ENCODE results near the gene ZNF451.
"Not testable (repeated sequence)": the region's sequence is repeated elsewhere in the genome, so short reads cannot be mapped to it uniquely, and the experiment has no call there.

ZNF451 gene

DNA sequence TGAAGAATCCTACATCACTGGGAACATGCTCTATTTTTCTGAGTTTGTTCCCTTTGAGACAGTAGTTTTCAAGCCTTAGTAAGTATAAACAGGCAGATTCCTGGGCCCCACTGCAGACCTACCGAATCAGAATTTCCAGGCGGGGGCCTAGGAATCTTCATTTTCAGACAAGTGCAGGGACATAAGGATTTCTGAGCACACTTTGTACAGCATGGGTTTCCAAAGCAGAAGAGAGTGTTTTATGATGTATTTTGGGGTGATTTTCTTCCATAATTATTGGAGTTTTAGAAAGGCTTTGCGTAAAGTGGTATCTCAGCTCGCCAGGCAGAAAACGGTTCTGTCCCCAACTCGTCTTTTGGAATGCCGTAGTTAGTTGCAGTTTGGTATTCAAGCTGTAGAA lies 1.4 kb downstream of the ZNF451 start:
- not testable (repeated sequence) for DNase-seq

DNA sequence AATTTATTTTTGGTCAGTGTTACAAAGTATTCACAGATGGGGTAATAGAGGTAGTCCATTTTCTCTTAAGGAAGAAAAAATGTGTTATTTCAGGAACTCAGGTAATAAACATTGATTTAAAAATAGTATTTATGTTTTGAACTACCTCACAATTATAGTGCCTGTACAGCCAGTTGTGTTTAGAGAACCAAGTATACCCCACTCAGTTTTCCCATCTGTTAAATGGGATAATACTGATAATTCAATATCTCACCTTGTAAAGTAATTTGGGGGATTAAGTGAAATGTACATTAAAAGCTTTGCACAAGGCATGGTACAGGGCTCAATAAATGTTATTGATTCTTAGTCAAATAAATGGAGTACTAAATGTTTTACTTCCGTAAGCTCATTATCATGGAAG lies 4.7 kb downstream of the ZNF451 start:
- no peak for DNase-seq

DNA sequence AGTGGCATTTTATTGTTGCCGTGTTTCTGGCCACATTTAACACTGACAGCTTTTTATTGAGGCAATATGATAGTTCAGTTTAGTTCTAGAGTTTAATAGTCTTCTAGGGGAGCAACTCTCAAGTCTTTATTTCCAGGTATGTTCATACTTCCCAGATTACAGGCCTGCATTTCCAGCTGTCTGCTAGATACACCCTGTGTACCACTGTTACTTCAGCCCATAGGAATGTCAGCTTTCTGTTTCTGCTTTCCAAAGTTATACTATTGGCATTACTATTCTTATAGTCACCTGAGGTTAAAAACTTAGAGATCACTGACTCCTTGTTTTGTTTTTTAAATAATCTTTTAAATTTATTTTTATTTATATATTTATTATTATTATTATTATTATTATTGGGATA lies 7.6 kb downstream of the ZNF451 start:
- DNase-seq, result no peak

DNA sequence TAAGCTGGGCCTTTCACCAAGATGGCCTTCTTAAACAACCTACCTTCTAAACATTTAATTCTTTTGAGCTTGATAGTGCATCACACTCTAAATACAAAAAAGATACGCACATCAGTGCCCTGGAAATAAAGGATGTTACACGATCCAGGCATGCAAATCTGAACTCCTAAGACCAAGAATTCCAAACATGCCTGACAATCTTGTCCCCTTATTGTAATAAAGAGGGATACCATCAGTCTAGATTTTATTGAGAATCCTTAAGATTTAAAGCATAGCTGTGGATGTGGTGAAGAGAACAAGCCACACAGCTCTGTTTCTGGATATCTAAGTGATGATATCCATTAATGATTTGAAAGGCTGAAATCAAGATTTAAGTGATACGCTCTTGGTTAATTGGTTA lies 13.0 kb downstream of the ZNF451 start:
- no peak for DNase-seq

DNA sequence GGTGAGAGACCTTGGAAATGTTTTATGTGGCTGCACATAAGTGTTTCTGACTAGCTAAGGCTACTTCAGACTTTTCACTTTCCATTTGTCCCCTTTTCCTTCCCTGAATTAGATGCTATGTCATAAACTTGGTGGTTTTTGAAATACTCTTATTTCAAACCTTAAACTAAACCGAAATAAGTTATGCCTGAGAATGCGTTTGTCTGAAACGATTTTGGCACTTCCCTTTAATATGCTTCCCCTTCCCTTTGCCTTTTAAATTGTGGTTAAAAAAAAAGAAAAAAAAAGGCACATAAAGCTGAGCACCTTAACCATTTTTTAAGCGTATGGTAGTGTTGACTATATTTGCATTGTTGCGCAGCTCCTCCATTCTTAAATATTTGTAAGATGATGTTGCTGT lies 14.3 kb downstream of the ZNF451 start:
- DNase-seq, result no peak

DNA sequence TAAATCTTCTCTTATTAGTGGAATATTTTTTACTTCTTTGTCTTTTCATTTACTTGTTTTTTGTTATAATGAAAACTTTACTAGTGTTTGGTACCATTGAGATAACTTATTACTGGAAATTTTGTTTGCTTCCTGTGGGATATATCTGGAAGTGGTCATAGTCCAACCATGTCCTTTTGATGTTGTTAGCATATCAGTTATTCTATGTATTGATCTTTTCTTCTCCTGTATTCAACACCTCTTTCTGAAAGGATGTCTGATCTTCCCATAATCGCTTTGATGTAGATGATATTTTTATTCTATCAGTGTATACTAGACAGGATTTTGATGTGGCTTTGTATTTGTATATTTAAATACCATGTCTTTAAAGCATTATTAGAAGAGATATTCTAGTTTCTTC lies 17.0 kb downstream of the ZNF451 start:
- no peak for DNase-seq

DNA sequence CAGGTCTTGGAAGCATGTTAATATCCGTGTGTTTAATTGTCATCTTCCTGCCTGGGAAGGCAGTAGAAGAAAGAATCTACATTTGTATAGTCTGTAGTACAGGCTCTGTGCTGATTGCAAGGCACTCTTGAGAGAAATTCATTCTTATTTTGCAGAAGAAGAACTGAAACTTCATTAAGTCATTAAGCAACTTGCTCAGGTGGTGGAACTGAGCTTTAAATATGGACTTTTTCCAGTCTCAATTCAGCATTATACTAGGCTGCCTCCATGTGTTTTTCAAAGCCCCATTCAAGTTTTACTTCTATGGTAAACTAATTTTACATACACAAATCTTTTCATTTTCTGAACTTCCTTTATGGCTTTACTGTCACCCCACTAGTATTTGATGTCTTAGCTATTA lies 18.7 kb downstream of the ZNF451 start:
- no peak for DNase-seq

DNA sequence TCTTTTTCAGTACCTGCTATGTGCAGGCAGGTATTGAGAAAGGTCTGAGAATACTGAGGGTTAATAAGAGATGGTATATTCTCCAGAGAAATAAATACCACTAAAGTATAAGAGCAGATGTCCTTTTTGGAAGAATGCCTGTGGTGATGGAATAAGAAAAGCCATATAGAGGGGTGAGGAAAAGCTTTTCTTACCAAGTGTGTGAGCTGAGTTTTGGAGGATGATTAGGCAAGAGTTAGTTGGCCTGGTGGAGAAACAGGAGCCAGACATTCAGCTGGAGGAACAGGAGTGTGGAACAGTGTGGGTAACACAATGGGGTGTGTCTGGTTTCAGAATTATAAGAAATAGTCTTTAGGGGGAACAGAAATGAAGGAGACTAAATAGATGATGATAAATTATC lies 19.9 kb downstream of the ZNF451 start:
- DNase-seq, result no peak

DNA sequence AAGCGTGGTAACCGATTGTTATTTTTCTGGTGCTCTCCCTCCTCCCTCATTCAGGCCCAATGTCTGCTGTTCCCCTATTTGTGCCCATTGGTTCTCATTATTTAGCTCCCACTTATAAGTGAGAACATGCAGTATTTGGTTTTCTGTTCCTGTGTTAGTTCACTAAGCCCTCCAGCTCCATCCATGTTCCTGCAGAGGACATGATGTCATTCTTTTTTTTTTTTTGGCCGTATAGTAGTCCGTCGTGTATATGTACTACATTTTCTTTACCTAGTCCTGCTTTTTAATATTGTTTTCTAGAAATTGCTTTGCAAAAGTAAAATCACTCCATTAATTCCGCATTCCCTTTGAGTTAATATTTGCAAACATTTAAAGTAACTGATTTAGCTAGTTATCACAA lies 23.1 kb downstream of the ZNF451 start:
- no peak for DNase-seq

DNA sequence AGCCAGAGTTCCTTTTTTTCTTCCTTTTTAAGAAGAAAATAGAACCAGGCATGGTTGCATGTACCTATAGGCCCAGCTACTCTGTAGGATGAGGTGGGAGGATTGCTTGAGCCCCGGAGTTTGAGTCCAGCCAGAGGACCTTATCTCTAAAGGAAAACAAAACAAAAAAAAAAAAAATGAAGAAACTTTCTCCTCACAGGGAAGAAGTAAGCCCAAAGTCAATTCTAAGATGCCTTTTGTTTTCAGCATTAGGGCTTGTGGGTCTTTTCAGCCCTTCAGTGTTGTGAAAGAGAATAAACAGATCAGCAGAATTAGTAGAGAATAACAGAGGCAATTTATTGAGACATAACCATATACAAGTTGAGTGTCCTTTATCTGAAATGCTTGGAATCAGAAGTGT lies 26.8 kb downstream of the ZNF451 start:
- no peak for DNase-seq

DNA sequence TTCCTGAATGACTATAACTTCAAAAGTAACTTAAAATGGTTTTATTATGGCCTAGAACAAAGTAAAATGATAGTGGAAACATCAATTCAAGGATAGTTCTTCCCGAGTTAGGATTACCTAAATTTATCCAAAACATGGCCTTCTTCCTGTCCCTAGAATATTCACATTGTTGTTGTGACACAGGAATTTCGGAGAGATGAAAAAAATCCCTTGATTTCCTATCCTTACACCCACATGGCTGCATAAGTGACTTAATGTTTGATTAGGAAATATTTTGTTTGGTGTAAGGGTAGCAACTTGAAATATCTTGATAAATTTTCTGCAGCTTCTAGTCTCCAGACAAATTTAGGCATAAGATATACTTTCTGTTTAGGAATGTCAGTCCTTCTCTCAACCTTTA lies 27.8 kb downstream of the ZNF451 start:
- no peak for DNase-seq

DNA sequence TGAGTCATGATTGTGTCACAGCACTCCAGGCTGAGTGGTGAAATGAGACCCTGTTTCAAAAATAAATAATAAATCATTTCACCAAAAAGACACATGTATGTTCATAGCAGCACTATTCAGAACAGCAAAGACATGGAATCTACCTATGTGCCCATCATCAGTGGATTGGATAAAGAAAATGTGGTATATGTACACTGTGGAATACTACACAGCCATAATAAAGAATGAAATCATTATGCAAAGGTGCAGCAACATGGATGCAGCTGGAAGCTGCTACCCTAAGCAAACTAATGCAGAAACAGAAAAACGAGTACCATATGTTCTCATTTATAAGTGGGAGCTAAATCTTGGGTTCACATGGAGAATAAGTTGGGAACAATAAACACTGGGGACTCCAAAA lies 33.1 kb downstream of the ZNF451 start:
- no peak for DNase-seq

DNA sequence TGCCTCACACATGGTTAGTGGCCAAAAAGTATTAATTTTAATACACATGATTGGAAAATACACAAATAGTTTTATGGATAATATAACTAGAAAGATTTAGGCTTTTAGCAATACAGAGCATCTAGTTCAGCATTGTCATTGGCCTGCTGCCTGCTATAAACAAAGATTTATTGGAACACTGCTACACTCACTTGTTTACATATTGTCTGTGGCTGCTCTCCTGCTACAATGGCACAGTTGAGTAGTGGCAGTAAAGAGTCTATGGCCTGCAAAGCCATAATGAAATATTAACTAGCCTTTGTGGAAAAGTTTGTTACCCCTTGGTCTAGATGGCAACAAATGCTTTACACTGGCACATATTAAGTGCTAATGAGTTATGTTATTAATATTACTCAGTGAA lies 37.8 kb downstream of the ZNF451 start:
- DNase-seq, result no peak

DNA sequence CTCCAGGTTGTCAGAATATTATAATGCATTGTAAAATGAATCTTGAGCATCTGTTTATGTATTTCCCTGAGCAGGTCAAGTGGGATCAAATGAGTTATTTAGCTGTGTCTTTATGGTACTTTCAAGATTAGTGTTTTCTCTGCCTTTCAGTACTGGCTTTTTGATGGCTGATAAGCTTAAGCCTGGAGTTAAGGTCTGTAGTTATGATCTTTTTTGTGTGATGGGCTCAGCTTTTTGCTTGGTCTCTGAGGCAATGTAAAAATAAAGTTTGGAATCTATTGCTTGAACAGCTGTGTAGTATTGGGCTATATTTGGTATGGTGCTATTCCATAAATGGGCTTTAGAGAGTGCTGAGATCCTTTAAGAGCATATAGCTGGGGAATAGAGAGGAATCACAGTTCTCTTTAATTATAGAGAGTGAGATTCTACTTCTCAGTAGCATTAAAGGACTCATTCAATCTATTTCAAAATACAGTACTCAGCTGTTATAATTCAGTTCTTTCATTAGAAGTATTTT lies 40.7 kb downstream of the ZNF451 start:
- DNase-seq, result no peak

DNA sequence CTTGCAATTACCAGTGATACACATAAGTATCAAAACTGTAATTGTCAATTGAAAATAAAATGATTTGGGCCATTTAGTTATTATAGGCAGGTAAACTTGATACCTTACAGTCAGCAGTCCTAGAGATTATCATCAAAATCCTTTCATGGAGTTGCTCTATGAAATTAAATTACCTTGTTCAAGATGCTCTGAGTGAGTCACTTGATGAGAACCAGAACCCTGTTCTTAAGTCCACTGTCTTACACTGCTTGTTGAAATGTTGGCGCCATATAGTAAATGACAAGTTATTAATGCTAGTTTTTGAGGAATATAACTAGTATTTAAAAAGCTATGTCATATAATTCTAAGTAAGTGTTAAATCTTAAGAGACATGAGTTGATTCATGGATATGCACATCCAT lies 45.0 kb downstream of the ZNF451 start:
- no peak for DNase-seq

DNA sequence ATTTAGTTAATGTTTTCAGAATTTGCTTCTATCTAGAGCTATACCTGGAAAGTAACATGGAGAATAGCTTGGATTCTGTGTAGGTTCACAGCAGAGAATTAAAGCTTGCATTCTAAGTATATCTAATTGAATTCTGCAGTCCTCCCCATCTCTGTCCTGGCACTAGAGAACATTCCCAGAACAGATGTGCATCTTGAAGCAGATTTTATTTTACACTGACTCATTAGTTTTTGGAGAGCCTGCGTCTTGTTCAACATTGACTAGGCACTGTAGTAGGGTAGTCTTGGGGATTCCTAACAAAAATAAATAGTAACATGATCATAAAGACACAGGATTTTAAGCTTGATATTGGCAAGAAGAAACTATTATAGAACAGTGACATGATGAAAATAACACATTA lies 45.9 kb downstream of the ZNF451 start:
- no peak for DNase-seq

DNA sequence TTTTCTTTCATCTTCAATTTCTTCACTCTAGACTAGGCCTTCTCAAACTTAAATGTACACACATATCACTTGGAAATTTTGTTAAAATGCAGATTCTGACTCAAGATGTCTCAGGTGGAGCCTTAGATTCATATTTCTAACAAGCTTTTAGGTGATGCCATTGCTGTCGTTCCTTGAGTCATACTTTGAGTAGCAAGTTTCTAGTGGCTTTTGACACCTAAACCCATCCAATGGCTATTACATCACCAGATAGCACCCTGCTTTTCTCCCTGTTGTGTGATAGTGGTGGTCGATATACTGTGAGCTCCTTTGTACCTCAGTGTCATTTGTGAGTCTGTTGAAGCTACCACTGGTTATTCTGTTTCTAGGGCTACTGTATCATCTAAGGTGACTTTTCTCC lies 47.4 kb downstream of the ZNF451 start:
- DNase-seq, result no peak

DNA sequence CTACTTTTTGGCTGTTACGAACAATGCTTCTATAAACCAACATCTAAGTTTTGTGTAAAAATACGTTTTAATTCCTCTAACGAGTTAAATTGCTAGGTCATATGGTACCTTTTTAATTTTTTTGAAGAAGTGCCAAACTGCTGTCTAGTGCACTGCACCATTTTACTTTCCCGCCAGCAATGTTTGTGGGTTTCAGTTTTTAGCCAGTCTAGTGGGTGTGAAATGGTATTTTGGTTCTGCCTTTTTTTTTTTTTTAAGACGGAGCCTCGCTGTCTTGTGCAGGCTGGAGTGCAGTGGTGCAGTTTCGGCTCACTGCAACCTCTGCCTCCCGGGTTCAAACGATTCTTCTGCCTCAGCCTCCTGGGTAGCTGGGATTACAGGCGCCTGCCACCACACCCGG lies 48.0 kb downstream of the ZNF451 start:
- no peak for DNase-seq

DNA sequence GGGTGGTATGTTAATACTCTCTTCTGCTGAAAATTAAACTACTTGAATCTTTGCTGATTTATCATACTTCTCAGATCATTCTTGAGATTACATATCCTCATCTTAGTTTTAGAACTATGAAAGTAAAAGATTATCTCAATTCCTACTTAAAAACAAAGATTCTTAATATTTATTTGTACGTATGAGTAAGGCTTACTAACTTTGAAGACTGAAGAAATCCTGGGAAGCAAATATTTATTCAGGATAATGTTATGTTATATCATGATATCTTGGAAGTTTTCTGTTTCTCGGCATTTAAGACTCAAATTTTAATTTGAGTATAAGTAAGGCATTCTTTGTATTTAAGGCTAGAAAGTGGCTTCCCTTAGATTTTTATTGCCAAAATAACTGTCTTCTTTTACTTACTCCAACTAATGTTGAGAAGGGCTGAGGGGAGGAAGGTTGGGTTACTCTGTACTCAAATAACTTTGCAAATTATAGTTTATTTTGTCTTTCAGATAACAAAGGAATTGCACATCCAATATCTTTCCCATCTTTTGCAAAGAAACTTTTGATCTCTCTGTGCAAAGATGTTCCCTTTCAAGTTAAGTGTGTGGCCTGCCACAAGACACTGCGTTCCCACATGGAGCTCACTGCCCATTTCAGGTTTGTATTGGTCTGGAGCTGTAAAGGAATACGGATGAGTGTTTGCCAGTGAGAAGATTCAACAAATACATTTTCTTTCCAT lies 51.6 kb downstream of the ZNF451 start:
- DNase-seq, result no peak

DNA sequence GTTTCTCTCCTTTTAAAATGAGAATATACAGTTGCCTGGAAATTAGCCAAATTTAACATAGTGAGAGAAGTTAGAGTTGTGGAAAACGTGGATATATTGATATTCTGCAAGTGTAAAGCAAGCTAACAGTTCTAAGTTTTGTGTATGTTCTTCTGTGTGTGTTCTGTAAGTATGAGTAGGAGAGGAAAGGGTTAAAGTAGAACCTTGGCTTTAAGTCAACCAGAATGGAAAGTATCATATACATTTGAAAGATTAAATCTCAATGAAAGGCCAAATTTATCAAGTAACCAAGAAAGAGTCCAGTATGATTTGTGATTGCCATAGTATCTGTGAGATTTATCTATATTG lies 52.2 kb downstream of the ZNF451 start:
- DNase-seq, result no peak

DNA sequence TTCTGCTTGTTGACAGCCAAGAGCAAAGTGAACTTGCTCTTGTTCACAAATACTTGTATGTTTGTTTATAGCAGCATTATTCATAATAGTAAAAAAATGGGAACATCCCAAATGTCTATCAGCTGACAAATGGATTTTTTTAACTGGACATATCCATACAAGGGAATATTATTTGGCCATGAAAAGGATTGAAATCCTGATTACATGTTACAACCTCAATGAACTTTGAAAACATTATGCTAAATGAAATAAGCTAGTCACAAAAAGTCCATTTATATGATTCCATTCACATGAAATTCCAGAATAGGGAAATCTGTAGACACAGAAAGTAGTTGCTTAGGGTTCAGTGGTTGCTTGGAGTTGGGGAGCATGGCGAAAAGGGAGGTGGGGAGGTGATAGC lies 53.7 kb downstream of the ZNF451 start:
- no peak for DNase-seq

DNA sequence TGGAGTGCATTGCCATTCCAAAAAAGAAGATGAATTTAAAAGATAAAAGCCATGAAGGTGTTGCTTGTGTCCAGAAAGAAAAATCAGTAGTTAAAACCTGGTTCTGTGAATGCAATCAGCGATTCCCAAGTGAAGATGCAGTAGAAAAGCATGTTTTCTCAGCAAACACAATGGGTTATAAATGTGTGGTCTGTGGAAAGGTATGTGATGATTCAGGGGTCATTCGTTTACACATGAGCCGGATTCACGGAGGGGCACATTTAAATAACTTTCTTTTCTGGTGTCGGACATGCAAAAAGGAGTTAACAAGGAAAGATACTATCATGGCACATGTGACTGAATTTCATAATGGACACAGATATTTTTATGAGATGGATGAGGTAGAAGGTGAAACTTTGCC lies 57.4 kb downstream of the ZNF451 start:
- no peak for DNase-seq

DNA sequence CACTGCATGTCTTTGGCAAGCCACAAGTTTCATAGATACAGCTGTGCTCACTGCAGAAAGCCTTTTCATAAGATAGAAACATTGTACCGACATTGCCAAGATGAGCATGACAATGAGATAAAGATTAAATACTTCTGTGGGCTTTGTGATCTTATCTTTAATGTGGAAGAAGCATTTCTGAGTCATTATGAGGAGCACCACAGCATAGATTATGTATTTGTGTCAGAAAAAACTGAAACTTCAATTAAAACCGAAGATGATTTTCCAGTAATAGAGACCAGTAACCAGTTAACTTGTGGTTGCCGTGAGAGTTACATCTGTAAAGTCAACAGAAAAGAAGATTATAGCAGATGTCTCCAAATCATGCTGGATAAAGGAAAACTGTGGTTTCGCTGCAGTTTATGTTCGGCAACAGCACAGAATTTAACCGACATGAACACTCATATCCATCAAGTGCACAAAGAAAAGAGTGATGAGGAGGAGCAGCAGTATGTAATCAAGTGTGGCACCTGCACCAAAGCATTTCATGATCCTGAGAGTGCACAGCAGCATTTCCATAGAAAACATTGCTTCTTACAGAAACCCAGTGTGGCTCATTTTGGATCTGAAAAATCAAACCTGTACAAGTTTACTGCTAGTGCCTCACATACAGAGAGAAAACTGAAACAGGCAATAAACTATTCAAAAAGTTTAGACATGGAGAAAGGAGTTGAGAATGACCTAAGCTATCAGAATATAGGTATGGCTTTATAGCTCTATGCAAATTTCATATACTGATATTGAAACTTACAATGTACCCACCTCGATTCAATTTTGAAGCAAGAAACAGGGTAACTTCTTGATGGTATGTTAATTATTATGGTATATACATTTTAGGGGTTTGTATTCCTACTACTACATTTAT lies 58.2 kb downstream of the ZNF451 start:
- no peak for DNase-seq

DNA sequence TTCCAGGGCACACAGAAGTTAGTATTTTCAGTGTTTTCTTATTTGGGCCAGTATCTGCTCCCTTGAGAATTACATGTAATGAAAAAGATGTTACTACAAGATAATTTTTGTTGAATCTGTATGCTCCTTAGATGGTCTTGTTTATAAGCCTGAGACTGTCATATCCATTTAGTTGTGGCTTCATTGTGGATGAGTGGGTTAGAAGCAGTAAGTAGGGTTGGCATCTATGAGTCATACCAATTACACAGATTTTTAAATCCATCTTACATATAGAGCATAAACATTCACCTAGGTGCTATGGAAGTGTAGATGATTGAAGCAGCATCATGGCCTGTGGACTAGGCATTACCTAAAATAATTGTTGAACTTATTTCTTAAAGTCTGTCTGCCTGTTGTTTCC lies 68.7 kb downstream of the ZNF451 start:
- no peak for DNase-seq

DNA sequence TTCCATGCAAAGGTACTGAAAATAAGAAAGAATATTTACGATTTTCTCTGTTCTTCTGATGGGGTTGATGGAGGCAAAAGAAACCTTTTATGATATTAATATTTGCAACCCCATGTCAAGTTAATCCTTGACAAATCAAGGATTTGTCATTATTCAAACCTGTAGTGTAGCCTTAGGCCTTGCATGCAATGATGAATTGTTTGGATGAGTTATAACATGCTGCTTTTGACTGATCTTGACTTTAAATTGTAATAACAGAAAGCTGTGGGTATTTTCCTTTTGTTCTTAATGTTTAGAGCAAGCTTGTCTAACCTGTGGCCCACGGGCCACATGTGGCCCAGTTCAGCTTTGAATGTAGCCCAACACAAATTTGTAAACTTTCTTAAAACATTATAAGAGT lies 69.1 kb downstream of the ZNF451 start:
- DNase-seq, result no peak

All from SHP77 treated with DMSO at 0.1 percent for 48 hours (cell line).